SK-N-SH treated with all-trans-retinoic acid at 6 μM for 48 hours (cell line): ENCODE measurements around the gene AHCY.
"Not testable (repeated sequence)": the region's sequence is repeated elsewhere in the genome, so short reads cannot be mapped to it uniquely, and the experiment has no call there.

Experiments
- ATAC-seq: fragments of 200-7000 bp; cut with Tn5 transposase; 3 replicates; pipeline ENCODE4 v1.9.1; 2020; ENCODE audit warnings: mild to moderate bottlenecking, moderate library complexity
- ARNTL ChIP-seq: fragments of 450-650 bp; formaldehyde crosslinking; IDR thresholded peaks from 2 replicates; pipeline ENCODE4 v1.5.0; 2020; ENCODE audit warnings: low read depth, mild to moderate bottlenecking, moderate library complexity, borderline replicate concordance
- CSDC2 ChIP-seq: fragments of 250-450 bp; sonication (Bioruptor Pico); IDR thresholded peaks from 2 replicates; pipeline ENCODE4 v1.5.0; 2020; ENCODE audit warnings: mild to moderate bottlenecking, moderate library complexity
- CSRNP3 ChIP-seq: fragments of 250-450 bp; sonication (Bioruptor Pico); IDR thresholded peaks from 2 replicates; pipeline ENCODE4 v1.5.1; 2021; ENCODE audit warnings: mild to moderate bottlenecking, moderate library complexity
- ESRRG ChIP-seq: fragments of 250-450 bp; sonication (Bioruptor Pico); IDR thresholded peaks from 2 replicates; pipeline ENCODE4 v1.6.1; 2021; ENCODE audit warnings: mild to moderate bottlenecking
- GLIS3 ChIP-seq: fragments of 250-450 bp; sonication (Bioruptor Pico); IDR thresholded peaks from 2 replicates; pipeline ENCODE4 v1.5.0; 2020; ENCODE audit warnings: mild to moderate bottlenecking, moderate library complexity
- ISL1 ChIP-seq: fragments of 250-450 bp; sonication (Bioruptor Pico); IDR thresholded peaks from 2 replicates; pipeline ENCODE4 v2.1.2; 2022; ENCODE audit warnings: mild to moderate bottlenecking, moderate library complexity
- OSR1 ChIP-seq: fragments of 250-450 bp; sonication (Bioruptor Pico); IDR thresholded peaks from 2 replicates; pipeline ENCODE4 v1.8.0; 2022; ENCODE audit warnings: moderate library complexity, mild to moderate bottlenecking, inconsistent platforms
- POU6F1 ChIP-seq: fragments of 250-450 bp; sonication (Bioruptor Pico); IDR thresholded peaks from 2 replicates; pipeline ENCODE4 v1.8.0; 2021; ENCODE audit warnings: low read depth, mild to moderate bottlenecking, moderate library complexity, borderline replicate concordance
- PPARA ChIP-seq: fragments of 250-450 bp; sonication (Bioruptor Pico); IDR thresholded peaks from 2 replicates; pipeline ENCODE4 v1.5.0; 2020; ENCODE audit warnings: mild to moderate bottlenecking, borderline replicate concordance
- RARB ChIP-seq: fragments of 250-450 bp; sonication (Bioruptor Pico); IDR thresholded peaks from 2 replicates; pipeline ENCODE4 v1.8.0; 2021; ENCODE audit warnings: mild to moderate bottlenecking, moderate library complexity
- TCF4 ChIP-seq: fragments of 250-450 bp; sonication (Bioruptor Pico); IDR thresholded peaks from 2 replicates; pipeline ENCODE4 v1.8.0; 2021; ENCODE audit warnings: mild to moderate bottlenecking, moderate library complexity, borderline replicate concordance
- TOX ChIP-seq: fragments of 250-450 bp; sonication (Bioruptor Pico); IDR thresholded peaks from 2 replicates; pipeline ENCODE4 v1.8.0; 2021; ENCODE audit warnings: mild to moderate bottlenecking, moderate library complexity, borderline replicate concordance
- TSHZ2 ChIP-seq: fragments of 250-450 bp; sonication (Bioruptor Pico); IDR thresholded peaks from 2 replicates; pipeline ENCODE4 v1.5.0; 2020; ENCODE audit warnings: mild to moderate bottlenecking, moderate library complexity
- ZC3H10 ChIP-seq: fragments of 250-450 bp; sonication (Bioruptor Pico); IDR thresholded peaks from 2 replicates; pipeline ENCODE4 v1.5.1; 2021; ENCODE audit warnings: mild to moderate bottlenecking, moderate library complexity
- ZFP3 ChIP-seq: fragments of 250-450 bp; sonication (Bioruptor Pico); IDR thresholded peaks from 2 replicates; pipeline ENCODE4 v1.5.0; 2020; ENCODE audit warnings: mild to moderate bottlenecking, moderate library complexity
- ZFP30 ChIP-seq: fragments of 450-650 bp; formaldehyde crosslinking; IDR thresholded peaks from 2 replicates; pipeline ENCODE4 v1.5.0; 2022; ENCODE audit warnings: mild to moderate bottlenecking, moderate library complexity
- ZNF565 ChIP-seq: fragments of 450-650 bp; formaldehyde crosslinking; conservative IDR thresholded peaks from 2 replicates; pipeline ENCODE4 v1.5.0; 2020; ENCODE audit warnings: low read depth, mild to moderate bottlenecking, moderate library complexity
- ZNF70 ChIP-seq: fragments of 450-650 bp; formaldehyde crosslinking; IDR thresholded peaks from 2 replicates; pipeline ENCODE4 v1.5.0; 2020; ENCODE audit warnings: mild to moderate bottlenecking, moderate library complexity
- ZNF8 ChIP-seq: fragments of 450-650 bp; formaldehyde crosslinking; IDR thresholded peaks from 2 replicates; pipeline ENCODE4 v1.5.0; 2020; ENCODE audit warnings: mild to moderate bottlenecking, moderate library complexity
- TF ChIP-seq, protein P1 (sequence below): fragments of 250-450 bp; sonication (Bioruptor Pico); IDR thresholded peaks from 2 replicates; pipeline ENCODE4 v1.5.1; 2020; ENCODE audit warnings: low read depth, mild to moderate bottlenecking, moderate library complexity

AHCY gene

GRCh38 chr20:34246126-34246626, 57.0 kb downstream of the AHCY start (continued):
- TF ChIP-seq POU6F1 (CRISPR knock-in tag) (no peak), ZNF565 (CRISPR knock-in tag) (no peak), CSDC2 (no peak), OSR1 (CRISPR knock-in tag) (no peak), PPARA (CRISPR knock-in tag) (no peak)

GRCh38 chr20:34243377-34243776, 59.8 kb downstream of the AHCY start:
- TF ChIP-seq ZNF70 (CRISPR knock-in tag), result no peak
- TF ChIP-seq TCF4, result no peak
- TF ChIP-seq ZNF565 (CRISPR knock-in tag), result no peak
- TF ChIP-seq RARB (CRISPR knock-in tag), result no peak
- TF ChIP-seq, protein P1, sequence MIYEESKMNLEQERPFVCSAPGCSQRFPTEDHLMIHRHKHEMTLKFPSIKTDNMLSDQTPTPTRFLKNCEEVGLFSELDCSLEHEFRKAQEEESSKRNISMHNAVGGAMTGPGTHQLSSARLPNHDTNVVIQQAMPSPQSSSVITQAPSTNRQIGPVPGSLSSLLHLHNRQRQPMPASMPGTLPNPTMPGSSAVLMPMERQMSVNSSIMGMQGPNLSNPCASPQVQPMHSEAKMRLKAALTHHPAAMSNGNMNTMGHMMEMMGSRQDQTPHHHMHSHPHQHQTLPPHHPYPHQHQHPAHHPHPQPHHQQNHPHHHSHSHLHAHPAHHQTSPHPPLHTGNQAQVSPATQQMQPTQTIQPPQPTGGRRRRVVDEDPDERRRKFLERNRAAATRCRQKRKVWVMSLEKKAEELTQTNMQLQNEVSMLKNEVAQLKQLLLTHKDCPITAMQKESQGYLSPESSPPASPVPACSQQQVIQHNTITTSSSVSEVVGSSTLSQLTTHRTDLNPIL (CRISPR knock-in tag), result no peak
- TF ChIP-seq ZNF8 (CRISPR knock-in tag), result no peak
- TF ChIP-seq TSHZ2 (CRISPR knock-in tag), result no peak
- TF ChIP-seq GLIS3 (CRISPR knock-in tag), result no peak
- TF ChIP-seq POU6F1 (CRISPR knock-in tag), result no peak
- TF ChIP-seq CSRNP3, result no peak
- no peak for TF ChIP-seq ZC3H10 (CRISPR knock-in tag)
- TF ChIP-seq, all 23 proteins: peak for 0

DNA sequence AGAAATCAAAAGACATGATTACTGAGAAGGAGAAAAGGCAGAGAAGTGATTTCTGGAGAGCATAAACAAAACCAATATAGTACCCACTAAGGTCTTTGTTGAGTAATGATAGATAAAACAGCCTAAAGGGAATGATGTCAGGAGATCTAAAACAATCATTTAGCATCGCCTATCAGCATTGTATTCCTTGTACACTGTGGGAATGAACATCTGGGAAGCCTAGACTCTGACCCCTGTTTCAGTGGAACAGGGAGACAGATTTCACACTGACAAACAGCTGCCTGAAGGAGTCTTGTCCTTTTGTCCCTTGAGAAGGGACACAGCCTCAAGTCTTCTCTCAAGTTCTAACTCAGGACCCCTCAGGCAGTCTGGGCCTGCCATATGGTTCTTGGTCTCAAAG, 60.3 kb downstream of the AHCY start:
- no peak for TF ChIP-seq TOX
- TF ChIP-seq GLIS3 (CRISPR knock-in tag), result no peak
- no peak for TF ChIP-seq CSRNP3
- no peak for TF ChIP-seq ARNTL (CRISPR knock-in tag)
- TF ChIP-seq OSR1 (CRISPR knock-in tag), result no peak
- TF ChIP-seq ZFP30 (CRISPR knock-in tag), result no peak
- TF ChIP-seq ESRRG (CRISPR knock-in tag), result no peak
- no peak for TF ChIP-seq TSHZ2 (CRISPR knock-in tag)
- TF ChIP-seq TCF4, result no peak
- no peak for TF ChIP-seq ISL1 (CRISPR knock-in tag)
- TF ChIP-seq POU6F1 (CRISPR knock-in tag), result no peak
- no peak for TF ChIP-seq PPARA (CRISPR knock-in tag)
- no peak for TF ChIP-seq ZC3H10 (CRISPR knock-in tag)
- no peak for TF ChIP-seq ZNF70 (CRISPR knock-in tag)
- no peak for TF ChIP-seq ZFP3 (CRISPR knock-in tag)
- ATAC-seq, result no peak

More at GRCh38 chr20:34243377-34243776, 59.8 kb downstream of the AHCY start:
- no peak for ATAC-seq

DNA sequence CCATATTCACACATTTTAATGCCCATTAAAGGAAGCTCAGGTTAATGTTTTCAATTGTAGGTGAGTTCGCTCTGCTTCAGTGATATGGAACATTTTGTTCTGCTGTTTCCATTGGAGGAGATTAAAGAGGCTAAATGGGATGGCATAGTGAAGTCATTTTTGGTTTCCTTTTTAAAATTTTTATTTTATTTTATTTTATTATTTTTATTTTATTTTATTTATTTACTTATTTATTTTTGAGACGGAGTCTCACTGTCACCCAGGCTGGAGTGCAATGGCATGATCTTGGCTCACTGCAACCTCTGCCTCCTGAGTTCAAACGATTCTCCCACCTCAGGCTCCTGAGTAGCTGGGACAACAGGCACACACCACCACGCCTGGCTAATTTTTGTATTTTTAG, 61.1 kb downstream of the AHCY start:
- not testable (repeated sequence) for ATAC-seq
